Endometrium (tissue), 2 donors: Measurements from ENCODE around the gene CDY1.
"Not testable (repeated sequence)": the region's sequence is repeated elsewhere in the genome, so short reads cannot be mapped to it uniquely, and the experiment has no call there.

ENCODE experiments used
- FAIRE-seq: peaks from 2 replicates; lab custom pipeline; 2012; peaks lifted over from hg19 to GRCh38; lab: Jason Lieb, UNC
- donor health status: control.
- donor health status: control.

Gene CDY1

GRCh38 chrY:25621817-25622216 is at the start of gene CDY1:
CDY1 (plus strand) TSS chrY:25622117; CDS start chrY:25622443, 326 bp downstream.
- FAIRE-seq: not testable (repeated sequence)

- not testable (repeated sequence) for FAIRE-seq
Observed at GRCh38 chrY:25593336-25593735, 28.6 kb upstream of the CDY1 start.

GRCh38 chrY:25620209-25620608 is 1.7 kb upstream of the CDY1 start:
- FAIRE-seq: not testable (repeated sequence)

- FAIRE-seq: not testable (repeated sequence)
Observed at GRCh38 chrY:25626524-25626923, 4.6 kb downstream of the CDY1 start.

- FAIRE-seq: not testable (repeated sequence)
Observed at GRCh38 chrY:25630383-25631112, 8.6 kb downstream of the CDY1 start.

GRCh38 chrY:25639852-25640251 is 17.9 kb downstream of the CDY1 start:
- not testable (repeated sequence) for FAIRE-seq

GRCh38 chrY:25643024-25643915 is 21.4 kb downstream of the CDY1 start:
- FAIRE-seq: not testable (repeated sequence)
